Fibroblast of pulmonary artery (primary cell): Measurements from ENCODE around the gene CDC27.

Experiments used
- DNase-seq: peaks from one replicate; pipeline ENCODE4 v3.0.0-alpha.2; 2010; ENCODE audit warnings: low read depth
- H3K4me3 ChIP-seq: replicated peaks from 2 replicates; pipeline ENCODE4 v1.5.1; 2011; ENCODE audit warnings: low read depth, mild to moderate bottlenecking, control low read depth, low read length, moderate library complexity
- TF ChIP-seq, protein P1 (sequence below): IDR thresholded peaks from 2 replicates; pipeline ENCODE4 v1.5.1; 2011; ENCODE audit warnings: mild to moderate bottlenecking, control low read depth, low read length, inconsistent platforms; ENCODE audit errors: missing control alignments

Gene CDC27, protein sequence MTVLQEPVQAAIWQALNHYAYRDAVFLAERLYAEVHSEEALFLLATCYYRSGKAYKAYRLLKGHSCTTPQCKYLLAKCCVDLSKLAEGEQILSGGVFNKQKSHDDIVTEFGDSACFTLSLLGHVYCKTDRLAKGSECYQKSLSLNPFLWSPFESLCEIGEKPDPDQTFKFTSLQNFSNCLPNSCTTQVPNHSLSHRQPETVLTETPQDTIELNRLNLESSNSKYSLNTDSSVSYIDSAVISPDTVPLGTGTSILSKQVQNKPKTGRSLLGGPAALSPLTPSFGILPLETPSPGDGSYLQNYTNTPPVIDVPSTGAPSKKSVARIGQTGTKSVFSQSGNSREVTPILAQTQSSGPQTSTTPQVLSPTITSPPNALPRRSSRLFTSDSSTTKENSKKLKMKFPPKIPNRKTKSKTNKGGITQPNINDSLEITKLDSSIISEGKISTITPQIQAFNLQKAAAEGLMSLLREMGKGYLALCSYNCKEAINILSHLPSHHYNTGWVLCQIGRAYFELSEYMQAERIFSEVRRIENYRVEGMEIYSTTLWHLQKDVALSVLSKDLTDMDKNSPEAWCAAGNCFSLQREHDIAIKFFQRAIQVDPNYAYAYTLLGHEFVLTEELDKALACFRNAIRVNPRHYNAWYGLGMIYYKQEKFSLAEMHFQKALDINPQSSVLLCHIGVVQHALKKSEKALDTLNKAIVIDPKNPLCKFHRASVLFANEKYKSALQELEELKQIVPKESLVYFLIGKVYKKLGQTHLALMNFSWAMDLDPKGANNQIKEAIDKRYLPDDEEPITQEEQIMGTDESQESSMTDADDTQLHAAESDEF

DNA sequence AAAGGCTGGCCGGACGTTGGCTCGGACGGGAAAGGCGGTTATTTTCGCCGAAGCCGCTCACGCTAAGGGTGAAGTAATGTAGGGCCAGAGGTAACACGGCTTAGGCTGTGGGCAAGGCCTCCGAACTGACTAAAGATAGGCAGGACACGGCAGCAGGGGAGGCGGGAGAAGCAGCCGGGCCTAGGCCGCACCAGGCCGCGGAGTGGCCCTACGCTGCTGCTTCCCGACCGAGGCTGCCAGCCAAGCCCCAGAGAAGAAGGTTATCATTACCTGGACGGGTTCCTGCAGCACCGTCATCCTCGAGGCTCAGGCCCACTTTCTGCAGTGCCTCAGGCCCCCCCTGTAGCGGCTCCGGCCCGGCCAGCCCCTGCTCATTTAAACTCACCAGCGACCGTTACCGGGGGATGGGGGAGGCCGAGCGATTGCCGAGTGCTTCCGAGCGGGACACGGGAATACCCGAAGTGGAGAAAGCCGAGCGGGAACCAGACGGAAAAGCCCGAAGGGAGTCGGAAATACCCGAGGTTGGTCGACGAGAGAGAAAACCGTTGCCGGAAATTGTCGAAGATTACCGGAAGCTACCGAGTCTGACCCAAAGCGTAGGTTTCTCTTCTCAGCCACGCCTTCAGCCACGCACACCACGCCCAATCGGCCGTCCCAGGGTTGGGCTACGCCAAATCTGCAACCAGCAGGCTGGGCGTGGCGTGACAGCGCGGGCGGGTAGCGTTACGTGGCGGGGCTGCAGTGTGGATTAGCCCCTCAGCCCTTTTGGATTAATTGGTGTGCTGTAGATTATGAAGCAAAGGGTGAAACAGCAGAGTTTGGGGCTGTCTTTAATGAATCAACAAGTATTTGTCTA lies at the start of gene CDC27:
Gene CDC27 (minus strand): TSS at position 420 of the 856 bp plus-strand sequence. CDS start 123 bp downstream, at position 297.
- TF ChIP-seq, protein P1, sequence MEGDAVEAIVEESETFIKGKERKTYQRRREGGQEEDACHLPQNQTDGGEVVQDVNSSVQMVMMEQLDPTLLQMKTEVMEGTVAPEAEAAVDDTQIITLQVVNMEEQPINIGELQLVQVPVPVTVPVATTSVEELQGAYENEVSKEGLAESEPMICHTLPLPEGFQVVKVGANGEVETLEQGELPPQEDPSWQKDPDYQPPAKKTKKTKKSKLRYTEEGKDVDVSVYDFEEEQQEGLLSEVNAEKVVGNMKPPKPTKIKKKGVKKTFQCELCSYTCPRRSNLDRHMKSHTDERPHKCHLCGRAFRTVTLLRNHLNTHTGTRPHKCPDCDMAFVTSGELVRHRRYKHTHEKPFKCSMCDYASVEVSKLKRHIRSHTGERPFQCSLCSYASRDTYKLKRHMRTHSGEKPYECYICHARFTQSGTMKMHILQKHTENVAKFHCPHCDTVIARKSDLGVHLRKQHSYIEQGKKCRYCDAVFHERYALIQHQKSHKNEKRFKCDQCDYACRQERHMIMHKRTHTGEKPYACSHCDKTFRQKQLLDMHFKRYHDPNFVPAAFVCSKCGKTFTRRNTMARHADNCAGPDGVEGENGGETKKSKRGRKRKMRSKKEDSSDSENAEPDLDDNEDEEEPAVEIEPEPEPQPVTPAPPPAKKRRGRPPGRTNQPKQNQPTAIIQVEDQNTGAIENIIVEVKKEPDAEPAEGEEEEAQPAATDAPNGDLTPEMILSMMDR, result no peak
- peak; percentile 99 for DNase-seq

DNA sequence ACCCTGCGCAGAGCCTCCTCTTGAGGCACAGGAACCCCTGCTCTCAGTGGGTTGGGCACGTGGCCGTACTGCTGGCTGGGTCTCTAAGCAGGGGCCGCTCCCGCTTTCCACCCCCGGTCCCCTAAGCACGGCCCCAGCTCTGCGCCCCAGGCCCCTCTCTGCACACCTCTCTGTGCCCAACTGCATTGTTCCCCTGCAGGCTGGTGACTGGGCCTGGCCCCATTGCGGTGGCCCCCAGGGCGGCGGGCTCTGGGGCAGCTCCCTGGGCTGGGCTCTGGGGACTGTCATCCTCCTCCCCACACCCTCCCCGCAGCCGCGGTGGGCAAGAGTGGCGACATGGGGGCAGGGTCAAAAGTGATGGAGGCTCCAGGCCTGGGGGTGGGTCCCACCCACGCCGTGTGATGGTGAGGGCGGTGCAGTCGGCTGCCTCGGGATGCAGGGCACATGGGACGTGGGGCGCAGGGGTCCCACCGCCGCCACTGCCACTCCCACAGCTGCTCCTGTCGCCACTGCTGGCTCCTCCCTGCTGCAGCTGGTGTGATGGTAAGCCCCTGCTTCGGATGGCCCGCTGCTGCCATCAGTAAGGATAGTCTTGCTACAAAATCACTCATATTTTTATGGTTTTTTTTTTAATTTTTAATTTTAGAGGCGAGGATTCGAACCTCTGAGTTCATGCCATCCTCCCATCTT lies 49.4 kb upstream of the CDC27 start:
- TF ChIP-seq, protein P1, result no peak
- H3K4me3 ChIP-seq, result no peak overlapping the region
- DNase-seq, result no peak

More for the DNA sequence above, at the start of gene CDC27:
- H3K4me3 ChIP-seq, result peak within 1 kb of the TSS; percentile 89

- no peak overlapping the region for H3K4me3 ChIP-seq
- TF ChIP-seq, protein P1, result no peak
- DNase-seq, result no peak
These were observed 48.7 kb upstream of the CDC27 start for GRCh38 chr17:47237841-47238240.

- DNase-seq, result no peak
- TF ChIP-seq, protein P1, result no peak
- H3K4me3 ChIP-seq, result no peak overlapping the region
These were observed 46.8 kb upstream of the CDC27 start for GRCh38 chr17:47235923-47236322.

DNA sequence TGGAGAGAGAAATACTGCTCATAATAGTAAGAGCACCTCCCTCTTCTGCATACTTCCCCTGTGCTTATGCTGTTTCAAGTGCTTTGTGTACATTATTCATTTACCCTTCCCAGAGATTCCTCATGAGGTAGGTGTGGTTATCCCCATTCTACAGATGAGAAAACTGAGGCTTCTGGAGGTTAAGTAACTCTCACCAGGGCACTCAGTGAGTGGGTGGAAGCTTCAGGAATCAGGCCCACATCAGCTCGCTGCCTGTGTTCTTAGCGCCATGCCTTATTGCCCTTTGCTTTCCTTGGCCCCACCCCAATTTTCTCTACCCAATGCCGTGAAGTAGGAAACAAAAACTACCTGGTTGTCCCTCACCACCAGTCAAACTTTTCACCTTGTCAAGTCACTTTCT lies 46.4 kb upstream of the CDC27 start:
- TF ChIP-seq, protein P1, result no peak
- no peak for DNase-seq
- H3K4me3 ChIP-seq, result no peak overlapping the region

DNA sequence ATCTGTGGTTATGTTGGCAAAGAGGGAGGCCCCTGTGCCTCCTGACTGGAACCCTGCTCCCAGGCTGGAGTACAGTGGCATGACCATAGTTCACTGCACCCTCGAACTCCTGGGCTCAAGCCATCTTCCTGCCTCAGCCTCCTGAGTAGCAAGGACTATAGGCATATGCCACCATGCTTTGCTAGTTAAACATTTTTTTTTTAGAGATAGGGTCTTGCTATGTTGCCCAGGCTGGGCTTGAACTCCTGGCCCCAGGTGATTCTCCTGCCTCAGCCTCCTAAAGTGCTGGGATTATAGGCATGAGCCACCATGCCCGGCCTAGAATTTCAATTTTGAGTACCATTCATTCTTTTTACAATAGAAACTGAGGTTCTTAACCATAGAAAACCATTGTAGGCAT lies 43.4 kb upstream of the CDC27 start:
- no peak overlapping the region for H3K4me3 ChIP-seq
- TF ChIP-seq, protein P1, result no peak
- no peak for DNase-seq
